ENCODE data around the gene CFAP58.
"Not testable (repeated sequence)": the region's sequence is repeated elsewhere in the genome, so short reads cannot be mapped to it uniquely, and the experiment has no call there.

CFAP58 gene

DNA sequence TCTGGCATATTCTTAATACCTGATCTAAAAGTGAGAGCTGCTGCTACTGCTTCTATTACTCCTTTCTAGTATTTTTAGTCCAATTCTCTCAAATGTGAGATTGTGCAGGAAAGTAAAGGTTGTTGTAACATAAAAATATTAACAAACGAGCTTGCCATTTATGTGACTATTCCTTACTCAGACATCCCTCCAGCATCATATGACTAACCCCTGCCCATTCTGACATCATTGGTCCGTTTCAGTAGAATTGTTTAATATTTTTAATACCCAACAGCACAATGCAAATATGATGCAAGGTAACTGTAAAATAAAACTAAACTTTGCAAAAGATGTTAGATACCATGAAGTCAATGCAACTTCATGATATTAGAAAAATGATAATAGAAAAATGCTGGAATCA is 83.6 kb downstream of the CFAP58 start:
- no peak for DNase-seq (ENCODE audit: low read depth)

GRCh38 chr10:104440221-104440620 is 86.6 kb downstream of the CFAP58 start:
- DNase-seq (ENCODE audit: low read depth) = no peak

DNA sequence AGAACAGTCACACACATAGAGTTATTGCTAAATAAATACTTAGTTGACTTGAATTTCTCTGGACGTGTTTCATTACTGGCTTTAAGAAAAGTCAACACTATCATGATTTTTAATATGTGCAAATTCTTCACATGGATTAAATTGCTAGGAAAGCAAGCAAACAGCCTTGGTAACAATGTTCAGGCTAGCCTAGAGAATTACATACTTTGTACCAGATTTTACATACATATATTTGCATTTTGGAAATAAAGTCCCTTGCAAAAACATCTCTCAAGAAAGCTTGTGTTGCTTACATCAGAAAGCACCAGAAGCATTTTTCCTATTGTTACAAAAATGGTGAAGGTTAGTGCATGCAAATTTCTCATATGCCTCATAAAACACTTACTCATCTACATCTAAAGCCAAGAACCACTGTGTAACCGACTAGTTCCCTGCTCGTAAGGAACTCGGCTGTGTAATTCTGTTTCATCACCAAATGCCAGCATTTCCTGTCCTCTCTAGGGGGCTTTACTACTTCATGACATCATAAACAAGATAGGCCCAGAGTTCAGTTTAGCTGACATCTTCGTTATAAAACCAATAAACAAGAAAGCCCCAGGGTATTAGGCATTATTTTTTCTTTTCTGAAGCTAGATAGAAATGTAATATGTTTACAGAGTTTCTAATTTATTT is 87.8 kb downstream of the CFAP58 start:
- DNase-seq (ENCODE audit: low read depth) = no peak

DNA sequence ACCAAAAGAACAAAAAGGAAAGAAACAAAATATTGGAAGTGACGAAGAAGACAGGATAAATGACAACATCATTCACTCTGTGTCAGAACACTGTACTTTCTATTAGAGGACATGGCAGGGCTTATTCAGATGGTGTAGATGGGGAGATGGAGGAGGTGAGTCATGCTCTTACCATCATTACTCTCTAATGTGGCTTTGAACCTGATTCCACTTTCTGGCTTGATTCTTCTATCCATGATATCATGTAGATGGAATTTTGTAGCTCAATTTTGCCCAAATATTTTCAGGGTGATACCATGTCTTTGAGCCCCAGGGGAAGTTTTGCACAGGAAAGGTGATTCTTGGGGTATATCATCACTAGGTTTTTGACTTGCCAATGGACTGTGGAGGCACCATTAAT is 91.7 kb downstream of the CFAP58 start:
- no peak for DNase-seq (ENCODE audit: low read depth)

DNA sequence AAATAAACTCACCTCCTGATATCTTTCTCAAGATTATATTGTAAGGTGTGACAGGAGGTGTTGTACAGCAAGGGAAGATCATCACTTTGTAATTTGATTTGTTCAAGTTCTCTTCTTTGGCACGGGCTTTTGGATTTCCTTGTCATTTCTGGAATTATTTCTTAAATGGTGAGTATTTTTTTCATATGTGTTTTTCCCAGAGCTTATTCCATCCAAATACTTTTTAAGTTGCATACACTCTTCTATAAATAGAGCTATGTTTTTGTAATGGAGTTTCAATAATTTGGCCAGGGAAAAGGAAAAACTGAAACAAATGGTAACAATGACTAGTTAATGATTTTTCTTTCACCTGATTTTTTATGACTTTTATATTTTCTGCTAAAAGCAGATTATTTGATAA is 92.5 kb downstream of the CFAP58 start:
- DNase-seq (ENCODE audit: low read depth) = no peak

DNA sequence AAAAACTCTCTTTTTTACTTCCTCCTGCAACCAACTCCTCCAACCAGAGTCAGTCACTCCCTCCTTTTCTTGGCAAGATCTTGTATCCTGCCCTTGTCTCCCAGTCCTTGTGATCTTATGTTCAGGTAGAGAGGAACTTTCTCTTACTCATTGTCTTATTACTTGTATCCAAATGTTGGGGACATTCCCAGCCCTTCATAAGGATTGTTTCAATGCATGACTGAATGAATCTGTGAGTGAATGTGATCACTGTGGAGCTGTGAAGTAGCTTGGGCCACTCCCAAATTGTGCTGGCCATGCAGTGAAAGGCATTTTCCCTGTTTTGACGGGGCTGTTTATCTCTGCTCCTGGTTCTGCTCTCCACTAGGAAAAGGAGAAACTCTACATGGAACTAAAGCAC is 93.7 kb downstream of the CFAP58 start:
- no peak for DNase-seq (ENCODE audit: low read depth)

GRCh38 chr10:104447906-104448305 is 94.3 kb downstream of the CFAP58 start:
- no peak for DNase-seq (ENCODE audit: low read depth)

DNA sequence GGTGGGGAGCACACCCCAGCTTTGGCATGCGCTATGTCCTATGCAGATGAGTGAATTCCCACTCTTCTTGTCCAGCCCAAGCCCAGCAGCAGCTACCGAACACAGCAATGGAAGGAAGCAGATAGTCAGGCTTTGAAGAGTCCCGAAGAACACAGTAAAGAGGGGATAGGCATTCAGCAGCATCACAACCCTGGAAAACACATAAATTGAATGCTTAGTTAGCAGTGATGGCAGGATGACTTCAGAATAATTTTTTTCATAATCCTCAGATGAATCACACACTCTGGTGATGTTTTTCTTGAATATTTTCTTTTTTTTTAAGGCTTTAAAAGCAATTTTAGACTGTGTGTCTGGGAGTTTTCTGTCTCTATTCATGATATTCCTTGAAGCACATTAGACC is 95.8 kb downstream of the CFAP58 start:
- no peak for DNase-seq (ENCODE audit: low read depth)

- DNase-seq (ENCODE audit: low read depth) = no peak
Observed at GRCh38 chr10:104450490-104450889, 96.9 kb downstream of the CFAP58 start.

DNA sequence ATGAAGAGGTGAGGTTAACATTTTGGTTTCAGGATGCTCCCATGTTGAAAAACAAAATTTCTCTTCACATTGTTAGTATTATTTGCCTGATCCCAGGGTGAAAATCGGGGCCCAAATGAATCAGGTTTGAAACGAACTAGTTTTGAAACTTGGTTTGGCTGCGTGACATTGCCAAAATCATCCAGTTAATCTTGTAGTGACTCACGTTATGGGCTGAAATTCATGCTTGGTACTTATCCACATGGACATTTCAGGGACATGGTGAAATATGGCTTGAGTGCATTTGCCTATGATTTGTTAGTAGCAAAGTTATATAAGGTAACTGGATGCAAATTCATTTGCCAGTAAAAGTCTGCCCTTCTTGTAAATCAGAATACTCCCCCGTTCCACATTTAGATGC is 97.3 kb downstream of the CFAP58 start:
- no peak for DNase-seq (ENCODE audit: low read depth)

DNA sequence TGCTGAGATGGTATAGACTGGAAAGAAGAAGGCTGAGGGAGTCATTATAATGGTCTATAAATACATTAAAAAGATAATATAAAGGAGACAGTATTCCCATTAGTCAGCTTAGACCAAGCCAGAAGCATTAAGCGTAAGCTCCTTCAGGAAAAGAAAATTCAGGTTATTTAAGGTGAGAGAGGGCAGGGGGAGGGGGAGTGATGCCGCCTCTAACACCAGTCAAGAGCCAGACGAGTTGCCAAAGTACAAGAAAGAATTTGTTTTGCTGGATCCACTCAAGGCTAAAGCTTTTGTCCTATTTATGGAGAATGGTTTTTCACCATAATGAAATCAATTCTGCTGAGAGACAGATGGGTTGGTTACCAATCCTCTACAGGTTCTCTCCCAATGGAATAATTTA is 99.3 kb downstream of the CFAP58 start:
- no peak for DNase-seq (ENCODE audit: low read depth)

- no peak for DNase-seq (ENCODE audit: low read depth)
Observed at GRCh38 chr10:104456802-104457542, 103.3 kb downstream of the CFAP58 start.

DNA sequence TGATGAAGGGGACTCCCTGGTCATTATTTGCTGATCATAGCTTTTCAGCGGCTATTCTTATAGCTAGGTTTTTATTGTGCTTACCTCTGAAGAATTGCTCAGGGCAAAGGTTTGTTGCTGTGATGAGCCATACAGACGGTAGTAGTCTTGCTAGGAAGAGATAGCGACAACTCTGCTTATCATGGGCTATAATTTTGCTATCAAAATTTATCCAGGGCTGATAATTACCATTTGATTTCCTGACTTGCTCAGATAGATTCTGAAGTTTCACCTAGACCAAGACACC is 103.9 kb downstream of the CFAP58 start:
- no peak for DNase-seq (ENCODE audit: low read depth)

DNA sequence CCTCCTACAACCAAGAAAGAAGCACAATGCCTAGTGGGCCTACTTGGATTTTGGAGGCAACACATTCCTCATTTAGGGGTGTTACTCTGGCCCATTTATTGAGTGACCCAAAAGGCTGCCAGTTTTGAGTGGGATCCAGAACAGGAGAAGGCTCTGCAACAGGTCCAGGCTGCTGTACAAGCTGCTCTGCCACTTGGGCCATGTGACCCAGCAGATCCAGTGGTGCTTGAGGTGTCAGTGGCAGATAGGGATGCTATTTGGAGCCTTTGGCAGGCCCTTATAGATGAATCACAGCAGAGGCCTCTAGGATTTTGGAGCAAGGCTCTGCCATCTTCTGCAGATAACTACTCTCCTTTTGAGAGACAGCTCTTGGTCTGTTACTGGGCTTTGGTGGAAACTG is 111.9 kb downstream of the CFAP58 start:
- not testable (repeated sequence) for DNase-seq (ENCODE audit: low read depth)

DNA sequence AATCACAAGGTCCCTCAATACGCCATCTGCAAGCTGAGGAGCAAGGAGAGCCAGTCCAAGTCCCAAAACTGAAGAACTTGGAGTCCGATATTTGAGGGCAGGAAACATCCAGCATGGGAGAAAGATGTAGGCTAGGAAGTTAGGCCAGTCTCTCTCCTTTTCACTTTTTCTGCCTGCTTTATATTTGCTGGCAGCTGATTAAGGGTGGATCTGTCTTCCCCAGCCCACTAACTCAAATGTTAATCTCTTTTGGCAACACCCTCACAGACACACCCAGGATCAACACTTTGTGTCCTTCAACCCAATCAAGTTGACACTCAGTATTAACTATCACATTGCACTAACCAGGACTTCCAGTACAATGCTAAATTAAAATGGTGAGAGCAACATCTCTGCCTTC is 115.2 kb downstream of the CFAP58 start:
- DNase-seq (ENCODE audit: low read depth) = not testable (repeated sequence)

GRCh38 chr10:104472505-104472904 is 118.9 kb downstream of the CFAP58 start:
- no peak for DNase-seq (ENCODE audit: low read depth)

DNA sequence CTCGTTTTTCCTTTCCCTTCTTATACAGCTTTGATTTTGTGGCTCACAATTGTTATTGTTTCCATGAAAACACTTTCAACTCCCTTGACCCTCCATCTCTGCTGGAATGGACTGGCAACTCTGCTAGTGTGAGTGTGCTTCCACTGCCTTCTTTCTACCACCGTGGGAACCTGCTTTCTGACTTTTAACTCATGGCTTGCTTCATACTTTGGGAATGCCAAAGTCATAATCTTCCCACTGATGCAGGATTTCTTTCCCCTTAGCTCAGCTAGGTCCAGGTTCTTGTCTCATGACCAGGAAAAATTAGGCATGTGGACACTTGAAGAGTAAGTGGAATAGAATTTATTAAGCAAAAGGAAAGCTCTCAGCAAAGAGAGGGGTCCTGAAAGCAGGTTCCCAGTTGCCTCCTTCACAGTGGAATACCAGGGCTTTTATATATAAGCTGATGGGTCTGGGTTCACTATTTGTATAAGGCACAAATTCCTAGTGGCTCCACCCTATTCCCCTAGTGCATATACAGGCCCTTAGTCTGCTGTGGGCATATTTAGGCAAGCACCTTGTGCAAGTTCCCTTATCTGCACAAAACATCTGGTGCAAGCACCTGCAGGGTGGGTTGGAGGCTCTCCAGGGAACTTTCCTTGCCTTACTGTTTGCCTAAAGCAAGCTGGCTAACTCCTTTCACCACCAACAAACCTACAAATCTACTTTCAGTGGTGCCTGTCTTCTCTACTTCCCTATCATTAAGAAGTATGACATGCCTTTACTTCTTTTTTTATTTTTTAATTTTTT is 119.5 kb downstream of the CFAP58 start:
- no peak for DNase-seq (ENCODE audit: low read depth)

- no peak for DNase-seq (ENCODE audit: low read depth)
Observed at GRCh38 chr10:104478380-104478779, 124.7 kb downstream of the CFAP58 start.

- DNase-seq (ENCODE audit: low read depth) = no peak
Observed at GRCh38 chr10:104479906-104480593, 126.4 kb downstream of the CFAP58 start.

DNA sequence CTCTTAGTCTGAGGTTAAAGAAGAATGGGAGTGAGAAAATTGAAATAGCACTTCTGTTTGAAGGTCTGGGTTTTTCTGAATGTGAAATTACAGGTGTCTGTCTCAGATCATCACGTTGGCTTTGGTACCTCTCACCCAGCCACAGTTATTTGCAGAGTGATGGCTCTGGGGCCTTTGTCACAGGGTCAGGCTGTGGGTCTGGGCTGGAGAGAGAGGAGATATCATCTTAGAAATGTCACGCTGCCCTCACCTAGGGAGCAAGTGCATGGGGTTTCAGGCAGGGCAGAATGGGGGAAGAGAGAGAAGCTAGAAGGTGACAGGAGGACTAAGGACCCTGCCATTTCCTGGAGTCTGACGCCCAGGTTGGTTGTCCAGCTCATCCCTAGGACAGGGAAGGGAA is 127.2 kb downstream of the CFAP58 start:
- no peak for DNase-seq (ENCODE audit: low read depth)

- no peak for DNase-seq (ENCODE audit: low read depth)
Observed at GRCh38 chr10:104483582-104483981, 129.9 kb downstream of the CFAP58 start.

- no peak for DNase-seq (ENCODE audit: low read depth)
Observed at GRCh38 chr10:104485632-104486031, 132.0 kb downstream of the CFAP58 start.

DNA sequence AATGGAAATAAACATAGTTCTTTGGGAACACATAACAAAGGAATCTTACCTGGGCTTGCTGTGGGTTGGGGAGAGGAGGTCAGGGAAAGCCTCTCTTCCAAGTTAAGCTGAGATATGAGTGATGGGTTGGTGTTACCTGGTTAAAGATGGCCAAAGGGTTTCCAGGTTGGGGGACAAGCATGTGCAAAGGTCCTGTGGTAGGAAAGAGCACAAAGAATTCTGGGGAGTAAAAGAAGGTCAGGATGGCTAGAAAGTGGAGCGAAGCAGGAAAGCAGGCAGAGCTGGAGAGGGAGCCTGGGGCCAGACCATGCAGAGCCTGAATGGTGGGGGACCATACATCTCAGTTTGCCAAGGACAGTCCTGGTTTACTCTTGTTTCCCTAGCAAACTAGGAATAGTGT is 133.2 kb downstream of the CFAP58 start:
- no peak for DNase-seq (ENCODE audit: low read depth)
